GM10266 (cell line): ENCODE results near the gene HPCAL1.

Experiments
- DNase-seq: peaks from one replicate; pipeline ENCODE4 v3.0.0; 2012; ENCODE audit errors: extremely low spot score
- CTCF ChIP-seq: IDR thresholded peaks from 2 replicates; pipeline ENCODE4 v1.5.1; 2012; ENCODE audit warnings: mild to moderate bottlenecking, low read depth; ENCODE audit not compliant: control insufficient read depth, insufficient read depth; ENCODE audit errors: missing control alignments

Gene HPCAL1

GRCh38 chr2:10316336-10316735 is 13.6 kb downstream of the HPCAL1 start:
- DNase-seq = no peak
- TF ChIP-seq CTCF = no peak

- no peak for TF ChIP-seq CTCF
- no peak for DNase-seq
Measured at GRCh38 chr2:10316860-10317259, 14.2 kb downstream of the HPCAL1 start.

- DNase-seq = no peak
- TF ChIP-seq CTCF = no peak
Measured at GRCh38 chr2:10317646-10318045, 14.9 kb downstream of the HPCAL1 start.

GRCh38 chr2:10318345-10318744 is 15.6 kb downstream of the HPCAL1 start:
- no peak for DNase-seq

GRCh38 chr2:10319892-10320574 is 17.3 kb downstream of the HPCAL1 start:
- DNase-seq = no peak

More at GRCh38 chr2:10318345-10318744, 15.6 kb downstream of the HPCAL1 start:
- no peak for TF ChIP-seq CTCF

GRCh38 chr2:10320575-10320931 is 17.8 kb downstream of the HPCAL1 start:
- no peak for TF ChIP-seq CTCF

More at GRCh38 chr2:10319892-10320574, 17.3 kb downstream of the HPCAL1 start:
- TF ChIP-seq CTCF = no peak

GRCh38 chr2:10320933-10321332 is 18.2 kb downstream of the HPCAL1 start:
- DNase-seq = no peak
- TF ChIP-seq CTCF = no peak

More at GRCh38 chr2:10320575-10320931, 17.8 kb downstream of the HPCAL1 start:
- no peak for DNase-seq
